KMS-11 (cell line): Measurements from ENCODE around the gene KRT79.

ENCODE experiments used
- H2AFZ ChIP-seq: fragments of 200-600 bp; sonication (generic); 2 replicates; pipeline ENCODE4 v1.6.1; 2016; ENCODE audit warnings: antibody characterized with exemption, mixed run types, low read depth
- H3K27ac ChIP-seq: fragments of 200-600 bp; sonication (generic); 2 replicates; pipeline ENCODE4 v1.6.1; 2016; ENCODE audit warnings: mild to moderate bottlenecking, mixed run types
- H3K27me3 ChIP-seq: fragments of 200-600 bp; sonication (generic); 2 replicates; pipeline ENCODE4 v1.6.1; 2017; ENCODE audit warnings: mild to moderate bottlenecking, low read depth, mixed run types, moderate library complexity; ENCODE audit not compliant: insufficient read depth
- H3K36me3 ChIP-seq: fragments of 200-600 bp; sonication (generic); 2 replicates; pipeline ENCODE4 v1.6.1; 2017; ENCODE audit warnings: mild to moderate bottlenecking, mixed run types; ENCODE audit not compliant: insufficient read depth
- H3K4me1 ChIP-seq: fragments of 200-600 bp; sonication (generic); 2 replicates; pipeline ENCODE4 v1.6.1; 2016; ENCODE audit warnings: mild to moderate bottlenecking, low read depth, mixed run types; ENCODE audit not compliant: poor library complexity, severe bottlenecking
- H3K4me2 ChIP-seq: fragments of 200-600 bp; sonication (generic); 2 replicates; pipeline ENCODE4 v1.7.0; 2016; ENCODE audit warnings: mild to moderate bottlenecking, mixed run types
- H3K4me3 ChIP-seq: fragments of 200-600 bp; sonication (generic); IDR thresholded peaks from 2 replicates; pipeline ENCODE4 v1.6.1; 2017; ENCODE audit warnings: low read depth, low read length, mixed read lengths; ENCODE audit not compliant: insufficient read depth
- H3K79me2 ChIP-seq: fragments of 200-600 bp; sonication (generic); 2 replicates; pipeline ENCODE4 v1.6.1; 2016; ENCODE audit warnings: low read depth, mixed run types; ENCODE audit not compliant: insufficient read depth
- H3K9ac ChIP-seq: fragments of 200-600 bp; sonication (generic); 2 replicates; pipeline ENCODE4 v1.6.1; 2016; ENCODE audit warnings: mild to moderate bottlenecking, mixed run types
- H4K20me1 ChIP-seq: fragments of 200-600 bp; sonication (generic); 2 replicates; pipeline ENCODE4 v1.6.1; 2016; ENCODE audit warnings: mild to moderate bottlenecking, mixed run types; ENCODE audit not compliant: insufficient read depth
- CTCF ChIP-seq: fragments of 200-600 bp; sonication (generic); conservative IDR thresholded peaks from 2 replicates; pipeline ENCODE4 v1.6.1; 2017; ENCODE audit warnings: low read depth, mild to moderate bottlenecking, antibody characterized with exemption, low read length, moderate library complexity, mixed read lengths

KRT79 gene

DNA sequence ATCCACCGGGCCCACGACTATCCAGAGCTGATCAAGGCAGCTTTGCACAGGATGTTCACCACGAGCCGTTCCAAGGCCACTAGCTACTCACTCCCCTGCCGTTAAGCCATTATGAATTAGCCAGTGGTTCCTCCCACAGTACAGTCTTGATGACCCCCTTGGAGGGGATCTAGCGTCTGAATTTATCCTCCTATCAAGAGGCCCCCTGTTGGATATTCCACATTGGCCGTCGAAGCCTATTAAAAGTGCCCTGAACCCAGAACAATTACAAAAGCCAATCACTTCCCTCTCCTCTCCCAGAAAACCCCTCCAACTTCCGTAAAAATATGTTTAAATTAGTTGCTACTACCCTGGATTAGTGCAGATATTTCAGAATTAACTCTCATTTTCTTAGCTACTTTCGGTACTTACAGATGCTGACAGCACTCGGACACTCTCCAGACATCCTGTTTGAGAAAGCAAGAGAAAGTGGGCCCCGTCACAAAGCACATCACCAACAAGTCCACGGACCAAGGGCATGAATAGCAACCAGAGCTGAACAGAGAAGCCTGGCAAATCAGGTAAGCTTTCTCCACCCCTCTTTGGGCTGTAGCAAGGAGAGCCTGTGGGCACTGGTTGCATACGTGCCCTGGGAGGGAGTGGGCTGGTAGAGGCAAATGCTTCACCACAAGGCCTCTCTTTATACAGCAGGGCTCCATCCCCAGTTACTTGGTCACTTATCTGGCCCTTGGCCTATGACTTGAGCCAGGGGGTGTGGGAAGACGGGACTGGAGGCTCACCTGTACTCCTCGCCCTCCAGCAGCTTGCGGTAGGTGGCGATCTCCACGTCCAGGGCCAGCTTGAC is 43.5 kb downstream of the KRT79 start:
- no peaks in the 10 kb centered on the region for H3K79me2 ChIP-seq
- peaks cover 28% of the 10 kb centered on the region for H3K4me1 ChIP-seq
- no peak overlapping the region for H3K27ac ChIP-seq
- no peak overlapping the region for H3K4me2 ChIP-seq
- no peaks in the 10 kb centered on the region for H3K36me3 ChIP-seq
- H3K4me3 ChIP-seq: no peak overlapping the region
- H3K27me3 ChIP-seq: peaks cover 8% of the 10 kb centered on the region
- no peaks in the 10 kb centered on the region for H4K20me1 ChIP-seq
- H2AFZ ChIP-seq: no peak overlapping the region
- TF ChIP-seq CTCF: no peak
- H3K9ac ChIP-seq: no peak overlapping the region

GRCh38 chr12:52789637-52790426 is 44.3 kb downstream of the KRT79 start:
- no peak overlapping the region for H3K4me3 ChIP-seq
- peaks cover 28% of the 10 kb centered on the region for H3K4me1 ChIP-seq
- no peaks in the 10 kb centered on the region for H4K20me1 ChIP-seq
- no peak overlapping the region for H3K27ac ChIP-seq
- no peaks in the 10 kb centered on the region for H3K79me2 ChIP-seq
- no peak overlapping the region for H3K9ac ChIP-seq
- no peaks in the 10 kb centered on the region for H3K36me3 ChIP-seq
- H3K4me2 ChIP-seq: no peak overlapping the region
- peaks cover 8% of the 10 kb centered on the region for H3K27me3 ChIP-seq
- H2AFZ ChIP-seq: no peak overlapping the region
- TF ChIP-seq CTCF: no peak

- no peak overlapping the region for H2AFZ ChIP-seq
- H3K27me3 ChIP-seq: peaks cover 8% of the 10 kb centered on the region
- peaks cover 22% of the 10 kb centered on the region for H3K4me1 ChIP-seq
- no peak overlapping the region for H3K4me2 ChIP-seq
- no peaks in the 10 kb centered on the region for H4K20me1 ChIP-seq
- no peak overlapping the region for H3K4me3 ChIP-seq
- no peaks in the 10 kb centered on the region for H3K36me3 ChIP-seq
- no peak for TF ChIP-seq CTCF
- no peak overlapping the region for H3K9ac ChIP-seq
- no peak overlapping the region for H3K27ac ChIP-seq
- no peaks in the 10 kb centered on the region for H3K79me2 ChIP-seq
Measured at GRCh38 chr12:52788876-52789636, 45.1 kb downstream of the KRT79 start.

- Histone ChIP-seq H2AFZ (no peak overlapping the region), H3K4me3 (no peak overlapping the region), H4K20me1 (no peaks in the 10 kb centered on the region), H3K9ac (no peak overlapping the region), H3K79me2 (no peaks in the 10 kb centered on the region), H3K4me2 (no peak overlapping the region), H3K27me3 (peaks cover 12% of the 10 kb centered on the region), H3K4me1 (peaks cover 15% of the 10 kb centered on the region), H3K27ac (no peak overlapping the region), H3K36me3 (no peaks in the 10 kb centered on the region)
- TF ChIP-seq CTCF: no peak
Measured at GRCh38 chr12:52788192-52788875, 45.8 kb downstream of the KRT79 start.
